Adipocyte (in vitro differentiated cells): ENCODE data around the gene SLC66A2.

ENCODE experiments used
- DNase-seq: peaks from one replicate; pipeline ENCODE4 v3.0.0-alpha.2; 2015; ENCODE audit warnings: low read depth
- H3K27me3 ChIP-seq: replicated peaks from 2 replicates; pipeline ENCODE4 v1.7.0; 2013; ENCODE audit warnings: mild to moderate bottlenecking, low read length, moderate library complexity; ENCODE audit not compliant: control insufficient read depth, insufficient read depth
- H3K36me3 ChIP-seq: 2 replicates; pipeline ENCODE4 v1.7.0; 2013; ENCODE audit warnings: low read length, mild to moderate bottlenecking, moderate library complexity; ENCODE audit not compliant: control insufficient read depth, insufficient read depth, severe bottlenecking
- H3K4me1 ChIP-seq: 2 replicates; pipeline ENCODE4 v1.7.0; 2013; ENCODE audit warnings: mild to moderate bottlenecking, low read length, moderate library complexity; ENCODE audit not compliant: control insufficient read depth, insufficient read depth
- H3K4me3 ChIP-seq: 2 replicates; pipeline ENCODE4 v1.7.0; 2013; ENCODE audit warnings: mild to moderate bottlenecking, low read length, moderate library complexity
- H3K9ac ChIP-seq: 2 replicates; pipeline ENCODE4 v1.7.0; 2013; ENCODE audit warnings: mild to moderate bottlenecking, low read length, moderate library complexity
- H3K9me3 ChIP-seq: 2 replicates; pipeline ENCODE4 v1.7.0; 2013; ENCODE audit warnings: mild to moderate bottlenecking, low read length, moderate library complexity; ENCODE audit not compliant: control insufficient read depth

SLC66A2 gene

DNA sequence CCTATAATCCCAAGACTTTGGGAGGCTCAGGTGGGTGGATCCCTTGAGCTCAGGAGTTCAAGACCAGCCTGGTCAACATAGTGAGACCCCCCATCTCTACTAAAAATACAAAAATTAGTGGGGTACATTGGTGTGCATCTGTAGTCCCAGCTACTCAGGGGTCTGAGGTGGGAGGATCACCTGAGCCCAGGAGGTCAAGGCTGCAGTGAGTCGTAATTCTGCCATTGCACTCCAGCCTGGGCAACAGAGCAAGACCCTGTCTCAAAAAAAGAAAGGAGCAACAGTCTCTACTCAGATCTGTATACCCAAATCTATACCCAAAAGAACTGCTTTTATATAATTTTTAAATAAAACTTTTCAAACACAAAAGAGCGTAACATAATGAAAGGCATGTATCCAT lies 7.5 kb upstream of the SLC66A2 start:
- Histone ChIP-seq H3K27me3 (no peaks in the 10 kb centered on the region), H3K4me1 (peaks cover 20% of the 10 kb centered on the region), H3K9me3 (no peaks in the 10 kb centered on the region), H3K36me3 (no peaks in the 10 kb centered on the region), H3K9ac (no peak overlapping the region), H3K4me3 (no peak overlapping the region)
- DNase-seq, result no peak

DNA sequence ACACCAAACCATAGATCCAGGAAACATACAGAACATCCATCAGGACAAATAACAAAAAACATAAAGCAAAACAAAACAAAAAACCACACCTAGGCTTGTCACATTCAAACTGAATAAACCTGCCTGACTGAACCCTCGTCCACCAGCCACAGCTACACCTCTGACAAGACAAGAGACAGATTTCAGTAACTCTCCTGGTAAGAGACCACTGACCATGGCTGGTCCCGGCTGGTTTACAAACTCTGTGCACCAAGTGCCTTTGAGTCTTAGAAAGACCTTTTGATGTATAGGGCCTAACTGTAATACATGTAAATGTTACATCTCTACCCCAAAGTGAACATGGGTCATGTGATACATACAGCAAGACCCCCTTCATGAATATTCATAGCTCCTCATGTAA lies 4.8 kb upstream of the SLC66A2 start:
- Histone ChIP-seq H3K9ac (no peak overlapping the region), H3K4me3 (no peak overlapping the region), H3K9me3 (no peaks in the 10 kb centered on the region), H3K36me3 (no peaks in the 10 kb centered on the region), H3K27me3 (no peaks in the 10 kb centered on the region), H3K4me1 (peaks cover 6% of the 10 kb centered on the region)
- DNase-seq, result no peak

DNA sequence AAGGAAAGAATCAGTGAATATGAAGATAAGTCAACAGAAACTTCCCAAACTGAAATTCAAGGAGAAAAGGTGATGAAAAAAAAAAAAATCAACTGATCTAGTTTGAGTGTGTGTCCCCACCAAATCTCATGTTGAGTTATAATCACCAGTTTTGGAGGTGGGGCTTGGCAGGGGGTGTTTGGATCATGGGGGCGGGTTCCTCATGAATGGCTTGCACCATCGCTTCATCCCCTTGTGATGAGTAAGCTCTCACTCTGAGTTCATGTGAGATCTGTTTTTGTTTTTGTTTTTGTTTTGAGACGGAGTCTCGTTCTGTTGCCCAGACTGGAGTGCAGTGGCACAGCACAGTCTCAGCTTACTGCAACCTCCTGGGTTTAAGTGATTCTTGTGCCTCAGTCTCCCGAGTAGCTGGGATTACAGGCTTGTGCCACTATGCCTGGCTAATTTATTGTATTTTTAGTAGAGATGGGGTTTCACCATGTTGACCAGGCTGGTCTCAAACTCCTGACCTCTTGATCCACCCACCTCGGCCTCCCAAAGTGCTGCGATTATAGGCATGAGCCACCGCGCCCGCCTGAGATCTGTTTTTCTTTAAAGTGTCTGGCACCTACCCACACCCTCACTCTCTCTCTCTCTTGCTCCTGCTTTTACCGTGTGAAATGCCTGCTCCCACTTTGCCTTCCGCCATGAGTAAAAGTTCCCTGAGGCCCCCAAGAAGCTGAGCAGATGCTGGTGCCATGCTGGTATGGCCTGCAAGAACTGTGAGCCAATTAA lies 4.0 kb upstream of the SLC66A2 start:
- Histone ChIP-seq H3K9ac (no peak overlapping the region), H3K4me3 (no peak overlapping the region), H3K27me3 (no peaks in the 10 kb centered on the region), H3K4me1 (peaks cover 5% of the 10 kb centered on the region), H3K36me3 (no peaks in the 10 kb centered on the region), H3K9me3 (no peaks in the 10 kb centered on the region)
- no peak for DNase-seq

DNA sequence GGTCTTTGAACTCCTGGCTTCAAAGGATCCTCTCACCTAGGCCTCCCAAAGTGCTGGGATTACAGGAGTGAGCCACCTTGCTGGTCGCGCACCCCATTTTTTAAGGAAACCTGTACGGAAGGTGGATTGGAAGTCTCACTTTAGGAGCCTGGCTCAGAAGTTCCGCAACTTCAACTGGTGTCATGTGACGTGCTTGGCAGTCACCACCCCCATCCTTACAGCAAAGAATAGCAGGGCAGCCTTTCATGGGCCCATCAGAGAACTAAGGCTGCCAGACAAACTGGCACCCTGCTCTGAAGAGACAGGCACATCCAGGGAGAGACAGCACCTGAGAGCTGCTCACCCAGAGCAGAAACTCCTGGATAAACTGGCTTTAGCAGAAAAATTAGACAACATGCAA lies 3.3 kb upstream of the SLC66A2 start:
- Histone ChIP-seq H3K9me3 (no peaks in the 10 kb centered on the region), H3K27me3 (no peaks in the 10 kb centered on the region), H3K36me3 (no peaks in the 10 kb centered on the region), H3K4me3 (no peak overlapping the region), H3K4me1 (peaks cover 10% of the 10 kb centered on the region), H3K9ac (no peak overlapping the region)
- no peak for DNase-seq

DNA sequence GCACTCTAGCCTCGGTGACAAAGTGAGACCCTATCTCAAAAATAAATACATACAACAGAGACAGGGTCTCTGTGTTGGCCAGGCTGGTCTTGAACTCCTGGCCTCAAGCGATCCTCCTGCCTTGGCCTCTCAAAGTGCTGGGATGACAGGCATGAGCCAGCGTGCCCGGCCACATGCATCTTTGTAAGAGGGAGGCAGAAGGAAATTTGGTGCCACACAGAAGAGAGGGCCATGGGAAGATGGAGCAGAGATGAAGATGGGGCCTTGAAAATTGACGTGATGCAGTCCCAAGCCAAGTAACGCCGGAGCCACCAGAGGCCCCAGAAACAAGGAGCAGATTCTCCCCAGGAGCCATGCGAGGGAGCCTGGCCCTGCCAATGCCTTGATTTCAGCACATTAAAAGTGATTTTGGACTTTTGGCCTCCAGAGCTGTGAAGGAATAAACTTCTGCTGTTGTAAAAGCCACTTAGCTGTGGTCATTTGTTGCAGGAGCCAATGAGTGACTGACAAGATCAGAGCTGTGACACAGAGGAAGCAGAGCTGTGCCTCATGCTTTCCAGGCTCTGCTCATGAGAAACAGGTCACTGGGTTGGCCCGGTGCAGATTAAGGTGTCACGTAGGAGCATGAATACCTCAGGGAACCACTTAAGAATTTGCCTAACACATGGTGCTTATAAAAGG lies 2.7 kb upstream of the SLC66A2 start:
- no peak overlapping the region for H3K4me3 ChIP-seq
- H3K36me3 ChIP-seq, result peaks cover under 1% of the 10 kb centered on the region
- DNase-seq, result no peak
- H3K9me3 ChIP-seq, result no peaks in the 10 kb centered on the region
- no peak overlapping the region for H3K9ac ChIP-seq
- H3K4me1 ChIP-seq, result peaks cover 11% of the 10 kb centered on the region
- H3K27me3 ChIP-seq, result no peaks in the 10 kb centered on the region

DNA sequence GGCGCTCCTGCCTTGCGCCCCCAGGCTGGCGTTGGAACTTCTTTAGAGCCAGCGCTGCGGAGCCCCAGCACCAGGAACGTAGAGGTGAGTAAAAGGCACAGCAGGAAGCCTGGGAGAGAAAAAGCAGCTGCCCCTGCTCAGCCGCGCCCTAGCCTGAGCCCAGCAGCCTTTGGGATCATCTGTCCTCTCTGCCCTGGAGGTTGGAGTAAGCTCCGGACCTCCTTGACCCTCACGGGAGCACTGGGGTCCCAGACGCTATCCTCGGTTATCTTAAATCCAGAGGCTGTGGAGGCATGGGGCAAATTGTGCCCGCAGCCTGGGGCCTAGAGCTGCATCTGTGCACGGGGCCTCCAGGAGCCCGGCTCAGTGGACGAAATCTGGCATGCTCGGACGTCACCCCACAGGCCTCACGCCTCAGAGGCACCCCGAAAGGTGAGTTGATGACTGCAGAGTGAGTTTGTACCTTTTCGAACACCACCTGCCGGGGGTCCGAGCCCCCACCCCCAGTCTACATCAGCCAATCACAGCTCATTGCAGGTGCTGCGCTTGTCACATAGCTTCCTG lies 1.6 kb upstream of the SLC66A2 start:
- no peak overlapping the region for H3K9ac ChIP-seq
- no peaks in the 10 kb centered on the region for H3K27me3 ChIP-seq
- H3K9me3 ChIP-seq, result no peaks in the 10 kb centered on the region
- DNase-seq, result no peak
- H3K4me1 ChIP-seq, result peaks cover 21% of the 10 kb centered on the region
- H3K4me3 ChIP-seq, result no peak overlapping the region
- H3K36me3 ChIP-seq, result peaks cover 4% of the 10 kb centered on the region

DNA sequence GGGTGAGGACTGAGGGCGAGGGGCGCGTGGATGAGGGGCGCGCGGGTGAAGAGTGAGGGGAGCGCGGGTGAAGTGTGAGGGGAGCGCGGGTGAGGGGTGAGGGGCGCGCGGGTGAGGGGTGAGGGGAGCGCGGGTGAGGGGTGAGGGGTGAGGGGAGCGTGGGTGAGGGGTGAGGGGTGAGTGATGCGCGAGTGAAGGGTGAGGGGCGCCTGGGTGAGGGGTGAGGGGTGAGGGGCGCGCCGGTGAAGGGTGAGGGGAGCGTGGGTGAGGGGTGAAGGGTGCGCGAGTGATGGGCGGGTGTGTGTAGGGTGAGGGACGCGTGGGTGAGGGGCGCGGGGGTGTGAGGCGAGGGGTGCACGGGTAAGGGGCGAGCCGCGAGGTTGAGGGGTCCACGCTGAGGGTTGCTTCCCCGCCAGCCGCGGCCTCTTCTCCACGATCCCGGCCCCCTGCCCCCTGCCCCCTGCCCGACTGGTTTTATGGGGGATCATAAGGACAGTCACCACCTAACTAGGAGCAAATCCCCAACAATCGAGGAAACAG lies 1.1 kb upstream of the SLC66A2 start:
- H3K27me3 ChIP-seq, result no peaks in the 10 kb centered on the region
- H3K36me3 ChIP-seq, result peaks cover 4% of the 10 kb centered on the region
- H3K4me1 ChIP-seq, result peaks cover 26% of the 10 kb centered on the region
- no peaks in the 10 kb centered on the region for H3K9me3 ChIP-seq
- H3K4me3 ChIP-seq, result peak overlapping the region; percentile 89
- peak overlapping the region; percentile 88 for H3K9ac ChIP-seq
- no peak for DNase-seq

DNA sequence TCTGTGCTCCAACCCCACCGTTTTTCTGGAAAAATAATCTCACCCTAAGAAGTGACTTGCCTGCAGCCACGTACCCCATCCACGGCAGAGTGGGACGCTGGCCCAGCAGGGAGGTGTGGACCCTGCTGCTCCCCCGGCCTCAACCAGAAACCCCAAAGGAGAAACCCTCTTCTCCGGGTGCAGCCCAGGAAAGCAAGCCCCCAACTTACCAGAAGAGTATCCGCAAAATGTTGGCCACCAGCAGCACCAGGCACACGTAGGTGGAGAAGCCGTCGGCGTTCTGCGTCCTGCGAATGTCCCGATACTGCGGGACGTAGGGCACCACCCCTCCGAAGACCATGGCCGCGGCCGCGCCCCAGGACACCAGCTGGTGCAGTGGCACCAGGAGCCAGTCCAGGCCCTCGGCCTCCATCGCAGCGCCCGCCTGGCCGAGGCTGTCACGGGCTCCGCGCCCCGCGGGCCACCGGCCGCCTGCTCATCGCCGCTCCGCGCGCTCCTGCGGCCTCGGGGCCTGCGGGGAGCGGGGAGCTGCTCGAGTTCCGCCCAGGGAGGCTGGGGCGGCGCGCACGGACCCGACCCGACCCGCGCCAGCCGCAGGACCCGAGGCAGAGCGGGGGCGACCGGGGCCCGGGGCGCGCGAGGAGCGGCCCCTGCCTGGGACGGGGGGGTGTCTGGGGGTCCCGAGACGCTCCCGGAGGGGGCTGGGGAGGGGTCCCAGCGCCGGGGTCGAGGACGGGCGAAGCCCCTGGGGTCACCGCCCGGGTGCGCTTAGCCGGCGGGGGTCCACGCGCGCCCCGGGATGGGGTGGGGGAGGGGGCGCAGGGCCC lies 725 bp downstream of the SLC66A2 start:
- no peaks in the 10 kb centered on the region for H3K9me3 ChIP-seq
- peak overlapping the region; percentile 89 for H3K4me3 ChIP-seq
- H3K36me3 ChIP-seq, result peaks cover 7% of the 10 kb centered on the region
- peaks cover 34% of the 10 kb centered on the region for H3K4me1 ChIP-seq
- peak; percentile 74 for DNase-seq
- H3K27me3 ChIP-seq, result no peaks in the 10 kb centered on the region
- peak overlapping the region; percentile 92 for H3K9ac ChIP-seq

DNA sequence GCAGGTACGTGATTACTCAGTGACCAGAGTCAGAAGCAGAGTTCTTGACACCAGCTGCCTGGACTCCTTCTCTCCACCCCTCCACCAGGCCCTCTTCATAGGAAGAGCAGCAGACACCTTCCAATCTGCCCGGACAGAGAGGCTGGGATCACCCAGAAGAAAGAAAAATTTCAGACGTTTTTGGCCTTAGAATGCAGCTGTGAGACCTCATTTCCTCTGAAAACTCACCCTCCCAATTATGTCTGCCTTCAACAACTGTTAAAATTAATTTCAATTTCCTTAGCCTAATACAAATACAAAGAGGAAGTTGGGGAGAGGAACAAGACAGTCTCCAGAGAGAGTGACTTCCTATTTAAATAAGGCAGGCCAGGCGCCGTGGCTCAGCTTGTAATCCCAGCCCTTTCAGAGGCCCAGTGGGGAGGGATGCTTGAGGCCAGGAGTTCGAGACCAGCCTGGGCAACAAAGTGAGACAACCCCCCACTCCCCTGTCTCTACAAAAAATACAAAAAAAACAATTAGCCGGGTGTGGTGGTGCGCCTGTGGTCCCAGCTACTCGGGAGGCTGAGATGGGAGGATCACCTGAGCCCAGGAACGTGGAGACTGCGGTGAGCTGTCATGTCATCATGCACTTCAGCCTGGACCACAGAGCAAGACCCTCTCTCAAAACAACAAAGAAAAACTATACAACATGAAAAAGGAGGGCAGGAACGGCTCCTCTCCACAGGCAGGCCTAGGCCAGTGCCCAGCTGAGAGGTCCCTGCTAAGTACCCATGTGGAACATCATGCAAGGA lies 1.6 kb downstream of the SLC66A2 start:
- Histone ChIP-seq H3K9ac (peak overlapping the region; percentile 92), H3K27me3 (no peaks in the 10 kb centered on the region), H3K9me3 (no peaks in the 10 kb centered on the region), H3K4me3 (peak overlapping the region; percentile 89), H3K36me3 (peaks cover 7% of the 10 kb centered on the region), H3K4me1 (peaks cover 39% of the 10 kb centered on the region)
- DNase-seq, result no peak

DNA sequence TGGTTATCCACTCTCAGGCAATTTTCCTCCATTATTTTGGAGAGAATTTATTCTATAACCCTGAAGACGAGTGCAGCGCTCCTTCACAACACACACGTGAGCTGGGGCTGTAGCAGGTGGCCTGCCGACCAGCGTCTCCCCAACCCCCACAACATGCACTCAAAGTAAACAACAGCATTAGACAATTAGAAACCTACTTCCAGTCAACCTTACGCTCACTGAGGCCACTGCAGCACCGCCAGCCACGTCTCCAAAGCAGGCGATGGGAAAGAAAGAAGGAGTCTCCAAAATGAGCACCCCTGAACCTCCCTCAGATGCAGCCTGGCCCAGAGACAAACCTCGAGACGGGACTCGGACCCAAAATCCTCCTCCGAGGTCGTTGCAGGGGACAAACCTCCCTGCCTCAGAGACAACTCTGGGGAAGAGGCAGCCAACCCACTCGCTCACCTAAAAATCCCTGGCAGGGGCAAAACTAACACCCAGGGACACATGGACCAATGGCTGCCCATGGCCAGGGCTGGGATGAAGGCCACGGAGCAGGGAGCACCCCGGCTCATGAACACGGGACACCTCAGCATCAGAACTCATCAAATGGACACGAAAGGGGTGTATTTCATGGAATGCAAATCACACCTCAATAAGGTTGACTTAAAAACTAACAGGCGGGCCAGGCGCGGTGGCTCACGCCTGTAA lies 2.6 kb downstream of the SLC66A2 start:
- peak overlapping the region; percentile 92 for H3K9ac ChIP-seq
- no peak for DNase-seq
- H3K4me3 ChIP-seq, result peak overlapping the region; percentile 89
- peaks cover 7% of the 10 kb centered on the region for H3K36me3 ChIP-seq
- H3K4me1 ChIP-seq, result peaks cover 48% of the 10 kb centered on the region
- no peaks in the 10 kb centered on the region for H3K9me3 ChIP-seq
- H3K27me3 ChIP-seq, result no peaks in the 10 kb centered on the region
